KMS-11 (cell line): Measurements from ENCODE around the gene PRKACA.

Experiments used
- H2AFZ ChIP-seq: fragments of 200-600 bp; sonication (generic); 2 replicates; pipeline ENCODE4 v1.6.1; 2016; ENCODE audit warnings: antibody characterized with exemption, mixed run types, low read depth
- H3K27ac ChIP-seq: fragments of 200-600 bp; sonication (generic); 2 replicates; pipeline ENCODE4 v1.6.1; 2016; ENCODE audit warnings: mild to moderate bottlenecking, mixed run types
- H3K27me3 ChIP-seq: fragments of 200-600 bp; sonication (generic); 2 replicates; pipeline ENCODE4 v1.6.1; 2017; ENCODE audit warnings: mild to moderate bottlenecking, low read depth, mixed run types, moderate library complexity; ENCODE audit not compliant: insufficient read depth
- H3K36me3 ChIP-seq: fragments of 200-600 bp; sonication (generic); 2 replicates; pipeline ENCODE4 v1.6.1; 2017; ENCODE audit warnings: mild to moderate bottlenecking, mixed run types; ENCODE audit not compliant: insufficient read depth
- H3K4me1 ChIP-seq: fragments of 200-600 bp; sonication (generic); 2 replicates; pipeline ENCODE4 v1.6.1; 2016; ENCODE audit warnings: mild to moderate bottlenecking, low read depth, mixed run types; ENCODE audit not compliant: poor library complexity, severe bottlenecking
- H3K4me2 ChIP-seq: fragments of 200-600 bp; sonication (generic); 2 replicates; pipeline ENCODE4 v1.7.0; 2016; ENCODE audit warnings: mild to moderate bottlenecking, mixed run types
- H3K4me3 ChIP-seq: fragments of 200-600 bp; sonication (generic); IDR thresholded peaks from 2 replicates; pipeline ENCODE4 v1.6.1; 2017; ENCODE audit warnings: low read depth, low read length, mixed read lengths; ENCODE audit not compliant: insufficient read depth
- H3K79me2 ChIP-seq: fragments of 200-600 bp; sonication (generic); 2 replicates; pipeline ENCODE4 v1.6.1; 2016; ENCODE audit warnings: low read depth, mixed run types; ENCODE audit not compliant: insufficient read depth
- H3K9ac ChIP-seq: fragments of 200-600 bp; sonication (generic); 2 replicates; pipeline ENCODE4 v1.6.1; 2016; ENCODE audit warnings: mild to moderate bottlenecking, mixed run types
- H4K20me1 ChIP-seq: fragments of 200-600 bp; sonication (generic); 2 replicates; pipeline ENCODE4 v1.6.1; 2016; ENCODE audit warnings: mild to moderate bottlenecking, mixed run types; ENCODE audit not compliant: insufficient read depth
- CTCF ChIP-seq: fragments of 200-600 bp; sonication (generic); conservative IDR thresholded peaks from 2 replicates; pipeline ENCODE4 v1.6.1; 2017; ENCODE audit warnings: low read depth, mild to moderate bottlenecking, antibody characterized with exemption, low read length, moderate library complexity, mixed read lengths

PRKACA gene

GRCh38 chr19:14159059-14159458 is 41.5 kb upstream of the PRKACA start:
- Histone ChIP-seq H2AFZ (no peak overlapping the region), H3K4me3 (no peak overlapping the region), H3K4me2 (no peak overlapping the region), H3K36me3 (no peaks in the 10 kb centered on the region), H4K20me1 (no peaks in the 10 kb centered on the region), H3K27me3 (no peaks in the 10 kb centered on the region), H3K9ac (no peak overlapping the region), H3K79me2 (no peaks in the 10 kb centered on the region), H3K4me1 (no peaks in the 10 kb centered on the region), H3K27ac (no peak overlapping the region)
- TF ChIP-seq CTCF, result no peak

GRCh38 chr19:14158276-14159023 is 40.9 kb upstream of the PRKACA start:
- H3K36me3 ChIP-seq, result no peaks in the 10 kb centered on the region

GRCh38 chr19:14156971-14157717 is 39.6 kb upstream of the PRKACA start:
- no peak for TF ChIP-seq CTCF
- Histone ChIP-seq H3K36me3 (no peaks in the 10 kb centered on the region), H3K4me2 (no peak overlapping the region)

More at GRCh38 chr19:14158276-14159023, 40.9 kb upstream of the PRKACA start:
- H4K20me1 ChIP-seq, result no peaks in the 10 kb centered on the region
- no peaks in the 10 kb centered on the region for H3K4me1 ChIP-seq
- H2AFZ ChIP-seq, result no peak overlapping the region
- H3K27me3 ChIP-seq, result no peaks in the 10 kb centered on the region
- no peak overlapping the region for H3K4me3 ChIP-seq
- H3K4me2 ChIP-seq, result no peak overlapping the region
- no peak overlapping the region for H3K9ac ChIP-seq
- H3K79me2 ChIP-seq, result no peaks in the 10 kb centered on the region
- no peak for TF ChIP-seq CTCF
- H3K27ac ChIP-seq, result no peak overlapping the region

GRCh38 chr19:14156122-14156521 is 38.6 kb upstream of the PRKACA start:
- H3K4me1 ChIP-seq, result no peaks in the 10 kb centered on the region
- H2AFZ ChIP-seq, result no peak overlapping the region
- H3K36me3 ChIP-seq, result no peaks in the 10 kb centered on the region
- no peak overlapping the region for H3K9ac ChIP-seq
- H3K79me2 ChIP-seq, result no peaks in the 10 kb centered on the region
- no peaks in the 10 kb centered on the region for H4K20me1 ChIP-seq
- H3K27me3 ChIP-seq, result no peaks in the 10 kb centered on the region
- TF ChIP-seq CTCF, result no peak
- H3K4me3 ChIP-seq, result no peak overlapping the region
- no peak overlapping the region for H3K4me2 ChIP-seq
- H3K27ac ChIP-seq, result no peak overlapping the region

More at GRCh38 chr19:14156971-14157717, 39.6 kb upstream of the PRKACA start:
- Histone ChIP-seq H3K4me3 (no peak overlapping the region), H4K20me1 (no peaks in the 10 kb centered on the region), H3K27ac (no peak overlapping the region), H3K27me3 (no peaks in the 10 kb centered on the region), H3K79me2 (no peaks in the 10 kb centered on the region), H3K9ac (no peak overlapping the region), H2AFZ (no peak overlapping the region), H3K4me1 (no peaks in the 10 kb centered on the region)
